ENCODE results near the gene CA4. TPM values are rescaled to one million over a fixed set of nuclear protein-coding genes. Genes with fewer than 3 reads are reported as not detected.
"Not testable (repeated sequence)": the region's sequence is repeated elsewhere in the genome, so short reads cannot be mapped to it uniquely, and the experiment has no call there.

CA4 gene
- total and polyA plus RNA-seq, 8 donors = 0.87 to 30.1 (median 3.0) TPM; not detected in 3

- Histone ChIP-seq H3K27me3 (no peaks in the 10 kb centered on the region), H3K27ac (no peak overlapping the region), H3K9me3 (no peaks in the 10 kb centered on the region), H3K4me3 (no peak overlapping the region), H3K4me1 (peaks cover 0 to 5% (median 0%) of the 10 kb centered on the region in 4 donors), H3K36me3 (peaks cover 41 to 96% (median 92%) of the 10 kb centered on the region in 4 donors)
- no peak for TF ChIP-seq CTCF (IDR thresholded peaks at IDR 0.05)
- WGBS, 5 donors = 77 to 98% (median 95%) methylated on average over 4 of the region's 4 CpGs
- no peak for DNase-seq
- intact Hi-C loops (cut with DNase I; ENCODE audit: low total_unique reads) = no loop called here
These were observed 39.0 kb downstream of the CA4 start for GRCh38 chr17:60188759-60189158.

GRCh38 chr17:60190032-60190431, 40.3 kb downstream of the CA4 start:
- H3K27me3 ChIP-seq; DNase-seq; H3K4me3 ChIP-seq; H3K4me1 ChIP-seq; H3K27ac ChIP-seq; H3K9me3 ChIP-seq; intact Hi-C loops (cut with DNase I; ENCODE audit: low total_unique reads): not testable (repeated sequence)
- 92 to 97% (median 96%) methylated on average over 4 of the region's 4 CpGs for WGBS, 5 donors
- peaks cover 46 to 98% (median 92%) of the 10 kb centered on the region in 4 donors for H3K36me3 ChIP-seq

GRCh38 chr17:60193032-60193431, 43.3 kb downstream of the CA4 start:
- H3K4me3 ChIP-seq; H3K27ac ChIP-seq; intact Hi-C loops (cut with DNase I; ENCODE audit: low total_unique reads); DNase-seq; H3K9me3 ChIP-seq; H3K27me3 ChIP-seq; H3K4me1 ChIP-seq: not testable (repeated sequence)
- WGBS, 5 donors = 94 to 100% (median 98%) methylated on average over 3 of the region's 3 CpGs
- H3K36me3 ChIP-seq = peaks cover 50 to 98% (median 96%) of the 10 kb centered on the region in 4 donors

GRCh38 chr17:60193482-60193881, 43.7 kb downstream of the CA4 start:
- WGBS, 5 donors = 88 to 94% (median 90%) methylated on average over 2 of the region's 2 CpGs
- intact Hi-C loops (cut with DNase I; ENCODE audit: low total_unique reads) = no loop called here
- H3K4me1 ChIP-seq = no peaks in the 10 kb centered on the region
- no peaks in the 10 kb centered on the region for H3K9me3 ChIP-seq
- H3K36me3 ChIP-seq = peaks cover 54 to 99% (median 99%) of the 10 kb centered on the region in 4 donors
- TF ChIP-seq POLR2AphosphoS5 (IDR thresholded peaks at IDR 0.05) (no peak), CTCF (IDR thresholded peaks at IDR 0.05) (no peak), EP300 (IDR thresholded peaks at IDR 0.05) (no peak), POLR2A (IDR thresholded peaks at IDR 0.05) (no peak)
- H3K27me3 ChIP-seq = no peaks in the 10 kb centered on the region
- no peak overlapping the region for H3K4me3 ChIP-seq
- H3K27ac ChIP-seq = no peak overlapping the region
- DNase-seq = no peak

GRCh38 chr17:60194141-60194540, 44.4 kb downstream of the CA4 start:
- H3K9me3 ChIP-seq; H3K4me3 ChIP-seq; H3K27ac ChIP-seq; H3K4me1 ChIP-seq; DNase-seq; H3K27me3 ChIP-seq; intact Hi-C loops (cut with DNase I; ENCODE audit: low total_unique reads): not testable (repeated sequence)
- 90 to 98% (median 97%) methylated on average over 4 of the region's 4 CpGs for WGBS, 5 donors
- peaks cover 57 to 99% (median 98%) of the 10 kb centered on the region in 4 donors for H3K36me3 ChIP-seq

- H3K36me3 ChIP-seq = peaks cover 27 to 65% (median 59%) of the 10 kb centered on the region in 4 donors
- H3K27ac ChIP-seq; H3K27me3 ChIP-seq; H3K4me1 ChIP-seq; DNase-seq; H3K9me3 ChIP-seq; H3K4me3 ChIP-seq; intact Hi-C loops (cut with DNase I; ENCODE audit: low total_unique reads): not testable (repeated sequence)
- WGBS, 5 donors = 74 to 92% (median 86%) methylated on average over 1 of the region's 1 CpG
These were observed 48.9 kb downstream of the CA4 start for GRCh38 chr17:60198630-60199029.

GRCh38 chr17:60205782-60206181, 56.0 kb downstream of the CA4 start:
- H3K27ac ChIP-seq; DNase-seq; intact Hi-C loops (cut with DNase I; ENCODE audit: low total_unique reads); H3K4me1 ChIP-seq; H3K27me3 ChIP-seq; H3K4me3 ChIP-seq; H3K9me3 ChIP-seq: not testable (repeated sequence)
- peaks cover 0 to 27% (median 18%) of the 10 kb centered on the region in 4 donors for H3K36me3 ChIP-seq

- H3K9me3 ChIP-seq; H3K4me3 ChIP-seq; H3K27me3 ChIP-seq; H3K4me1 ChIP-seq; DNase-seq; H3K27ac ChIP-seq; intact Hi-C loops (cut with DNase I; ENCODE audit: low total_unique reads): not testable (repeated sequence)
- WGBS, 5 donors = 79 to 91% (median 88%) methylated on average over 1 of the region's 1 CpG
- H3K36me3 ChIP-seq = peaks cover 0 to 34% (median 20%) of the 10 kb centered on the region in 4 donors
These were observed 58.5 kb downstream of the CA4 start for GRCh38 chr17:60208302-60208701.

Measured in stomach (tissue), 9 donors.